Measurements from ENCODE around the gene MEMO1.
"Not testable (repeated sequence)": the region's sequence is repeated elsewhere in the genome, so short reads cannot be mapped to it uniquely, and the experiment has no call there.

The MEMO1 gene

DNA sequence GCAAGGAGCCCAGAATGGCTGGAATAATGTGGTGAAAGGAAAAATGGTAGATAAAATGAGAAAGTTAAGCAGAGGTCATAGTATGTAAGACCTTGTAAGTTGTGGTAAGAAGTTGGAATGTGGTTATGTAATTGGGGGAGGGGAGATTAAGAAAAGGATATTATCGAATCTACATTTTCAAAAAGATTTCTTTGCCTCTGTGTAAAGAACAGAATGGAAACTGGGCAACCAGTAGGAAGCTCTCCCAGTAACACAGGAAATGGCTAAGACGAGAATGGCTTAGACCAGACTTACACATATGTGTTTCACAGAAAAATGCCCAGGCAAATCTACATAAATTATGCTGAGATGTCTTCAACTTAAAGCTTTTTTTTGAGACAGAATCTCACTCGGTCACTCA is 13.2 kb downstream of the MEMO1 start:
- DNase-seq = no peak

DNA sequence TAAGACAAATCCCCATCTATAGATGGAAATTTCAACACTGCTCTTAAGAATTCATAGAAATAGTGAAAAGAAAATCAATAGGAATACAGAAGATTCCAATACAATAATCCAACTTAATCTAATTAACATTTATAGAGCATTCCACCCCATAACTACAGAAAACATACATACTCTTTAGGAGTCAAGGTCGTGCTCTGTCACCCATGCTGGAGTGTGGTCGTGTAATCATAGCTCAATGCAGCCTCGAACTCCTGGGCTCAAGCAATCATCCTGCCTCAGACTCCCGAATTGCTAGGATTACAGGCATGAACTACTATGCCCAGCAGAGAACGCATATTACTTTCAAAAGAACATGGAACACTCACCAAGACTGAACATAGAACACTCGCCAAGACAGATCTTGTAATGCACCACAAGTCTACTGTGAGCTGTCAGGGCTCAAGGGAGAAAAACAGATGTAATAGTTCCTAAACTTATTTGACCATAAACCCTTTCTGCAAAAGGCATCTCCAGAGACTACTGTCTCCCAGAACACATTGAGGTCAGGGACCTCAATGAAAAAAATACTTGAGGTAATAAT is 14.1 kb downstream of the MEMO1 start:
- DNase-seq = no peak

DNA sequence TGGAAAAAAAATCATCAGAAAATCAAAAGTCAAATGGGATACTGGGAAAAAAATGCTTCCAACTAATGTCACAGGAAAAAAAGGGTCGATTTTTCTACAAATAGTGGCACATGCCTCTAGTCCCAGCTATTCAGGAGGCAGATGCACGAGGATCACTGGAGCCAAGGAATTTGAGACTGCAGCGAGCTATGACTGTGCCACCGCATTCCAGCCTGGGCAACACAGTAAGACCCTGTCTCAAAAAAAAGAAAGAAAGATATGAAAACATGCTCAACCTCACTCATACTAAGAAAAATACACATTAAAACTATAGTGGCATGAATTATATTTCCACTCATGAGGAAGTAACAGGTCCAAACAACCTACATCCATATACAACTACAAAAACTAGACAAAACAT is 17.9 kb downstream of the MEMO1 start:
- no peak for DNase-seq

DNA sequence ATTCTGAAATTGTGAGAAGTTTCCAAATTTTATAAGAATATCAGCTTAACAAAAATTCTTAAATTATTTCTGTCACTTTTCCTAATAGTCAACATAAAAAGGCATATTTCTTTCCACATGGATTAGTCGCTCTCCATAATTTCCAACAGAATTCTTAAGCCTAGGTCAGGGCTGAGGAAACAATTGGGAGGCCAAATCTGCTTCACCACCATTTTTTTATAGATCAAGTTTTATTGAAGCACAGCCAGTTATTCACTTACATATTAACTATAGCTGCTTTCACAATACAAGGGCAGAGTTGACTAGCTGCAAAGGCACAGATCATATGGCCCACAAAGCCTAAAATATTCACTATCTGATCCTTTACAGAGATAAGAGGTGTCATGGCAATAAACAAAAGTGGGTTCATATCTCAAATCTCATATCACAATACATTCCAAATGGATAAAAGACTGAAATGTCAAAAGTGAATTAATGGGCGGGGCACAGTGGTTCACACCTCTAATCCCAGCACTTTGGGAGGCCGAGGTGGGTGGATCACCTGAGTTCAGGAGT is 18.7 kb downstream of the MEMO1 start:
- no peak for DNase-seq

DNA sequence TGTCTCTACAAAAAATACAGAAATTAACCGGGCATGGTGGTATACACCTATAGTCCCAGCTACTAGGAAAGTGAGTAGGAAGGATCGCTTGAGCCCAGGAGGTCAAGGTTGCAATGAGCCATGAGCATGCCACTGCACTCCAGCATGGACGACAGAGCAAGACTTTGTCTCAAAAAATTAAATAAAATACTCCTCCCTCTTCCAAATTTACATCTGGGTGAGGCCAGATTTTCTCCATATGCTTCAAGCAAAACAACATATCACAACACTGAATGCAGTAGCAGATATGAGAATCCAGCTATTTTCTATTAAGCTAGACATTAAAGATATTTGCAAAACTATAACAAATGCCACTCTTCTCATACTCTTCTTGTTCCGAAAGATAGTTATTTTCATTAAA is 20.9 kb downstream of the MEMO1 start:
- DNase-seq = no peak

DNA sequence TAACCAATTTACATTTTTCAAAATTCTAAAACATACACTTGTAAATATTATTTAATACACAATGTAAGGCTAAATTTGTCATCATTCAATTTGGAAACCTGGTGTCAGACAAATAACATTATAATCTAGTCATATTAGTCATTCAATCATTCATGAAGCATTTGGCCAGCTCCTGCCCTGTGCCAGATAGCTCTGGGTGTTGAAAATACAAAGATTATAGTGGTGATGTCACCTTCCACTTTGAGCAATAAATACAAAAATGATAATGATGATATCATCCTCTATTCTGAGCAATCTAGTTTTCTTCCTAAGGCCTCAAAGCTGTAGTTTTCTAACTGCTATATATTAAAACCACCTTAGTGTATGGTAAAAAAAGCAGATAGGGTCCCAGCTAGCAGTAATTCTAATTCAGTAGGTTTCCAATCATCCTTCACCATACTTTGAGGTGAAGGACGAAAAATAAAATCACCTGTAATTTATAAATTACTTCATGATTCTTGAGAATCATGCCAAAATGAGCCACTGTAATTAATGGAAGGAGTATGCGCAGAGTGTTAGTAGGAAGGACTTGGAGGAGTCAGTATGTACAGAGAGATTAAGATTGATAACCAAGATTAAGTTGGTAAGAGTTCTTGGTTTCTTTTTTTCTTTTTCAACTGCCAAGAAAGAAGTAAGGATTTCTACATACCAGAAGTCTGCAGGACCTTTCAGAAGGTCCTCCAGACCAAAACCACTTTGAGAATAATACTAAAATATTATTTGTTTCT is 23.2 kb downstream of the MEMO1 start:
- DNase-seq = no peak

DNA sequence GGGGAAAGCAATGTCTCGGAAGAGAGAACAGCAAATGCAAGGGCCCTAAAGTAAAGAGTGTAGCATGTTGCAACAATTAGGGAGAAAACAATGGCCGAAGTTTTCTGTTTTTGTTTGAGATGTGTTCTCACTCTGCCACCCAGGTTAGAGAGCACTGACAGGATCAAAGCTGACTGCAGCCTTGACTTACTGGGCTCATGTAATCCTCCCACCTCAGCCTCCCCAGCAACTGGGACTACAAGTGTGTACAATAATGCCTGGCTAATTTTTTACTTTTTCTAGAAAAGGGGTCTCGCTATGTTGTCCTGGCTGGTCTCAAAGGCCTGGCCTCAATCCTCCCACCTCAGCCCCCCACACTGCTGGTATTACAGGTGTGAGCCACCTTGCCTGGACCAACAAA is 23.9 kb downstream of the MEMO1 start:
- DNase-seq = no peak

DNA sequence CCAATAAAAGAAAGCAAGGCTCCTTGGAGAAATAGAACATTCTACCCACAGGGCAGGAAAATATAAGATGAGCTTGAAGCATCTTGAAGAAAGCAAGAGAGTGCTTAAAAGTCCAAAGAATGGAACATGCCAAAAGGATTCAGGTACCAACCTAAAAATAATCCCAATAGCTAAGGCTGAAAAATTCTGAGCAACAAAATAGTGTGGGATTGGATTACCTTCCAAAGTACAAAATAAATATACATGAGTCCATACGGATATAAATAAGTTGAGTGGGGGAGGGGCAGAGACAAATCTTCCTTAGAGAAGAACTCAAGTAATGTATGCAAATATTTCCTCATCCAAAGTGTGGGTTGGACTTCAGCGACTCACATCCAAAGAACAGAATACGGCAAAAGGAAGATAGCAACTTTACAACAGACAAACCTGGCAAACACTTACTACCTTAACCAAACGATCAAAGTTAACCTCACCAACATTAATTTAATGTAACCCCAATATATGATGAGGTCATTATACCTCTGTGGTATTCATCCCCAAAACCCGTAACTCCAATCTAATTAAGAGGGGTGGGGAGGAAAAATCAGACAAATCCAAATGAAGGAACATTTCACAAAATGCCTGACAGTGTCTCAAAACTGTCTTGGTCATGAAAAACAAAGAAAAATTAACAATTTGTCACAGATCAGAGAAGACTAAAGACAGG is 26.9 kb downstream of the MEMO1 start:
- no peak for DNase-seq

DNA sequence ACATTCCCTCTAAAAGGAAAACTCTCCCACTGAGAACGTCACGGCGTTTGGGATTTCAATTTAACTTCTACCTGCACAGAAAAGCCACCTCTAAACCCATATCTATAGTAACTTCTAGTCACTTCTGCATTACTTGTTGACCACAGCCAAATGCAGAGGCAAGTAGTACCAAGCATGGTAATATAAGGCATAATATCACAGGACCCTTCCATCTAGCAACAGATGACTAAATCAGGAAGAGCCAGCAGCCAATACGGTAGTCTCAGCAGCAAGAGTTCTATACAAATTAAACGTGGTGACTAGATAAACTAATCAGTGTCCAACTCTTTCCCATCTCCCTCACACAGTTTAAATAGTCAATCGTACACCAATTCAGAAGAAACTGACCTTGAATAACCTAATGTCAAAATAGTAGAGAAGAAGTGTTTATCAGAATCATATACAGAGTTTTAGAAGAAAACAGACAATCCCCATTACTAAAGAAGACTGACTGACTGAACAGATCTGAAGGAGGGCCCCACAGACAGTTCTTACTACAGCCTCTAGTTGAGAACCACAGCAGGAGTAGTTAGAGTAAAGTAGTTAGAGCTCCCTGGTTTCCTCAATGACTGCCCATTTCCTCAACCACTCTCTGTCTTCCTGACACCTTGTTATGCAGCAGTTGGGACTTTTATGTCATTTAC is 30.0 kb downstream of the MEMO1 start:
- DNase-seq = no peak

DNA sequence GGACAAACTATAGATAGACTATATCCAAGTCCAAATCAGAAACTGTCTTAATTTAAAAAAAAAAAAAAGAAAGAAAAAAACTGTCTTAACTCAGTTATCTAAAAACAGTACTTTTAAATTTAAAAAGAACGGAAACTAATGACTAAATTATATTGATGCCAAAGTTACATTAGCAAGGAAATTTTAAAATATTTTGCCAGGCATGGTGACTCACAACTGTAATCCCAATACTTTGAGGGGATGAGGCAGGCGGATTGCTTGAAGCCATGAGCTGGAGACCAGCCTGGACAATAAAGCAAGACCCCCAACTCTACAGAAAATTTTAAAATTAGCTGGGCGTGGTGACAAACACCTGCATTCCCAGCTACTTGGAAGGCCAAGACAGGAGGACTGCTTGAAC is 30.9 kb downstream of the MEMO1 start:
- DNase-seq = no peak

DNA sequence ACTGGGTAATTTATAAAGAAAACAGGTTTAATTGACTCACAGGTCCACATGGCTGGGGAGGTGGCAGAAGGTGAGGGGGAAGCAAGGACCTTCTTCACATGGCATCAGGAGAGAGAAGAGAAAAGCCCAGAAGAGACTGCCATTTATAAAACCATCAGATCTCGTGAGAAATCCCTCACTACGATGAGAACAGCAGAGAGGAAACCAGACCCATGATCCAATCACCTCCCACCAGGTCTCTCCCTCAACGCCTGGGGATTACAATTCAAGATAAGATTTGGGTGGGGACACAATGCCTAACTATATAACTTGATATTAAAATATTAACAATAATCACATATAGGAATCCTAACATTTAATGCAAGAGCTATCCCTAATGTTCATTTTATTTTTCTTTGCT is 31.8 kb downstream of the MEMO1 start:
- no peak for DNase-seq

DNA sequence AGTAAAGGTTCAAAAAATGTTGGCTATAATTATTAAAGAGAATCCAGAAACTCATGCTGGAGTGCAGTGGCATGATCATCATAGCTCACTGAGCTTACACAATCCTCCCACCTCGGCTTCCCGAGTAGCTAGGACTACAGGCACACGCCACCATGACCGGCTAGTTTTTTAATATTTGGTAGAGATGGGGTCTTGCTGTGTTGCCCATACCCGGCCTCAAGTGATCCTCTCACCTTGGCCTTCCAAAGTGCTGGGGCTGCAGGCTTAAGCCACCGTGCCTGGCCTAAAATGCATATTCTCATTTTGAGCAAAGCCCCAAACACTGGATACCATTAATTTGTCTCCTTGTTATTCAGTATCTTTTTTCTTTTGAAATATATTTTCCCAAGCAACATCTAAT is 32.4 kb downstream of the MEMO1 start:
- DNase-seq = no peak

DNA sequence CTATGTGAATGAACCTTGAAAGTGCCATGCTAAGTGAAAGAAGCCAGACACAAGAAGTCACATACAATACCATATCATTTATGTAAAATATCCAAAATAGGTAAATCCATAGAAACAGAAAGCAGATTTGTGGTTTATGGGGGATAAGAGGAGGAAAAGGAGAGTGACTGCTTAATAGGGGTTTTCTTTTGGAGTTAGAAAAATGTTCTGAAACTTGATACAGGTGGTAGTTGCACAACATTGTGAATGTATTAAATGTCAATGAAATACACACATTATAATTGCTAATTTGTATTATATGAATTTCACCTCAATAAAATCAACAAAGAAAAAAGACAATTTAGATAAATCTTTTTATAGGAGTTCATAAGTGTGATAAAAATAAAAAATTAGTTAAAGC is 37.1 kb downstream of the MEMO1 start:
- DNase-seq = no peak

DNA sequence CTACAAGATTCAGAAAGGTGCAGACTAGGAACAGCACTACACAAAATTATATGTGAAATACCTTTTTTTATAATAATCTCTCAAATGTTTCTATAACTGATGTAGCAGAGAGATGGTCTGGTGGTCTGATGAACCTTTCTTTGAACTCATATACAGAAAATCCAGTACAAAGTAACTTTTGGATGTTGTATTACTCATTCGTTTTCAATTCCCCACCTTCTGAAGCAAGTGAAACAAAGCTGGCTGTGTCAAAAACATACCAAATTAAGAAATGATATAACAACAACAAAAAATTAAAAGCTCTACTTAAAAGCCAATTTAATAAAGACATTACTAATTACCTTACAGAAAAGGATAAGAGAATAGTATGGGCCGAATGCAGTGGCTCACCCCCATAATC is 38.7 kb downstream of the MEMO1 start:
- no peak for DNase-seq

DNA sequence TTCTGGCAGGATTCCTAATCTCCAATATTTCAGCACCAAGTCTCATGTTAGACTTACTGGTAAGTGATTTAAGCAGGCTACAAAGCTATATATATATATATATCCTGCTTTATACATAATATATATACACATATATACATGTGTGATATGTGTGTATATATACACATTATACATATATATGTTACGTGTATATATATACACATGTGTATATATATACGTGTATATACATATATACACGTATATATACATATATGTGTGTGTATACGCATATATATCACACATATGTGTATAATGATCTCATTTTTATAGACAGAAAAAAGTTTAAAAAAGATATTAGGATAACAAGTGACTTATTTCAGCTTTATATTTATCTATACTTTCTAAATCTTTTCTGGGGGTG is 41.6 kb downstream of the MEMO1 start:
- no peak for DNase-seq

DNA sequence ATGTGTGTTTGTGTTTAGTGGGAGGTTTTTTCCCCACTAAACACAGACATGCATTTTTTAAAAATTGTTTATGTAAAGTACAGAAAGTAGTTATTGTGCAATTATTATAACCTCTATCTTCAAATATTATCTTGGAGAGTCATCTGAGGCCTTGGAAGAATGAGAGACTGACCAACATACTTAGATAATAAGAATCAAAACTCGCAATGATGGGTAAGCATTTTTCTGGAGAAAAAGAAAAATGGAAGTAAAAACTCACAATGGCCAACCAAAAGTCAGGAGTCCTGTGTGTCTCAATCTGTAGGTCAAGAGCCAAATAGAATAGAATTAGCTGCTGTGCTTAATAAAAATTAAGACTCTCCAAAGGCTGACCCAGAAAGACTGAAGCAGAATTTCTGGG is 43.0 kb downstream of the MEMO1 start:
- no peak for DNase-seq

DNA sequence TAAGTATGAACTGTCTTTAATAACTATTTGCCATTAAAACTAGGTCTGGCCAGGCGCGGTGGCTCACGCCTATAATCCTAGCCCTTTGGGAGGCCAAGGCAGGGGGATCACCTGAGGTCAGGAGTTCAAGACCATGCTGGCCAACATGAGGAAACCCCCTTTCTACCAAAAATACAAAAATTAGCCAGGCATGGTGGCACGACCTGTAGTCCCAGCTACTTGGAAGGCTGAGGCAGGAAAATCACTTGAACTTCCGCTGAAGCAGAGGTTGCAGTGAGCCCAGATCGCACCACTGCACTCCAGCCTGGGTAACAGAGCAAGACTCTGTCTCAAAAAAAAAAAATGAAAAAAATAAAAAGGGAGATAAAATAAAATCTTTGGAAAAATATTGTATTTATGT is 44.4 kb downstream of the MEMO1 start:
- DNase-seq = not testable (repeated sequence)

DNA sequence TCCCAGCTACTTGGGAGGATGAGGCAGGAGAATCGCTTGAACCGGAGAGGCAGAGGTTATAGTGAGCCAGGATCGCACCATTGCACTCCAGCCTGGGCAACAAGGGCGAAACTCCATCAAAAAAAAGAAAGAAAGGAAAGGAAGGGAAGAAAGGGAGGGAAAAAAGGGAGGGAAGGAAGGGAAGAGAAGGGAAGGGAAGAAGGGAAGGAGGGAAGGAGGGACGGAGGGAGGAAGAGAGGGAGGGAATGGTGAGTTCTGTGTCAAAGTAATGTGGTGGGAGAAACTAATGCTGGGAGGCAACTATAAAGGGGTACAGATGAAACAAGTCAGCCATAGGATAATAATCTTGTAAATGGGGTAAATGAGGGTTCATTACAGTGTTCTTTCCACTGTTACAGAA is 45.7 kb downstream of the MEMO1 start:
- no peak for DNase-seq

DNA sequence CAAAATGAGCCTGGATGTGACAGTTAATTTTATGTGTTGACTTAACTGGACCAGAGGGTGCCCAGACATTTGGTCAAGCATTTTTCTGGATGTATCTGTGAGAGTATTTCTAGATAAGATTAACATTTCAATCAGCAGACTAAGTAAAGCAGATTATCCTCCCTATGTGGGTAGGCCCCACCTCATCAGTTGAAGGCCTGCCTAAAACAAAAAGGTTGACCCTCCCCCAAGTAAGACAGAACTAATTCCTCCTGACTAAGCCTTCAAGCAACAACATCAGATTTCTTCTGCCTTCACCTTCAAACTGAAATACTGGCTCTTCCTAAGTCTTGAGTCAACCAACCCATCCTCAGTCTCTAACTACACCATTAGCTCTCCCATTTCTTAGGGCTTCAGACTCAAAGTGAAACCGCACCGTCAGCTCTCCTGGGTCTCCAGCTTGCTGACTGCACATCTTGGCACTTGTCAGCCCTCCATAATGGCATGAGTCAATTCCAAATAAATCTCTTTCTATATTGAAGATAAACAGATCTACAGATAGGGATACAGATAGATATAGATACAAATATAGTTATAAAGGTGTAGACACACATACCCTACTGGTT is 47.9 kb downstream of the MEMO1 start:
- no peak for DNase-seq

DNA sequence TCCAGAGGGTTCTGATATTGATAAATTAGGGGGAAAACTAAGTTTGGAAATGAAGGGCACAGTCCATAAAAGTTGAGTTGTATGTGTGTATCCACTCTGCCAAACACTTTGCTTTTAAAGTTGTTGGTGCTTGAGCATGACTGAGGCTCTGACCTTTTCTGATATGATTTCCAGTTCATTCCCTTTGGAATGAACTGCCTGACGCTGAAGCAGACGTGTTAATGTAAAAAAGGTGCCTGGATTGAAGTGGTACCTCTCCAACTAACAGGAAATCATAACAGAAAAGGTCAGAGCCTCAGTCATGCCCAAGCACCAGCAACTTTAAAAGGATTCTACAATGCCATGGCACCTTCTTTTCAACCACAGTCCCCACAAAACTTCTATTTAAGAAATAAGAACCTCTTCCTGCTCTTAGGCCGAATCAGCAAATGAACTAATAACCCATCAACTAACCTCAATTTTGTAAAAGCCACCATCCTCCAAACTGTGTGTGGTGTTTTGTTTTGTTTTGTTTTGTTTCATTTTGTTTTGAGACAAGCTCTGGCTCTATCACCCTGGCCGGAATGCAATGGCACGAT is 52.6 kb downstream of the MEMO1 start:
- no peak for DNase-seq

DNA sequence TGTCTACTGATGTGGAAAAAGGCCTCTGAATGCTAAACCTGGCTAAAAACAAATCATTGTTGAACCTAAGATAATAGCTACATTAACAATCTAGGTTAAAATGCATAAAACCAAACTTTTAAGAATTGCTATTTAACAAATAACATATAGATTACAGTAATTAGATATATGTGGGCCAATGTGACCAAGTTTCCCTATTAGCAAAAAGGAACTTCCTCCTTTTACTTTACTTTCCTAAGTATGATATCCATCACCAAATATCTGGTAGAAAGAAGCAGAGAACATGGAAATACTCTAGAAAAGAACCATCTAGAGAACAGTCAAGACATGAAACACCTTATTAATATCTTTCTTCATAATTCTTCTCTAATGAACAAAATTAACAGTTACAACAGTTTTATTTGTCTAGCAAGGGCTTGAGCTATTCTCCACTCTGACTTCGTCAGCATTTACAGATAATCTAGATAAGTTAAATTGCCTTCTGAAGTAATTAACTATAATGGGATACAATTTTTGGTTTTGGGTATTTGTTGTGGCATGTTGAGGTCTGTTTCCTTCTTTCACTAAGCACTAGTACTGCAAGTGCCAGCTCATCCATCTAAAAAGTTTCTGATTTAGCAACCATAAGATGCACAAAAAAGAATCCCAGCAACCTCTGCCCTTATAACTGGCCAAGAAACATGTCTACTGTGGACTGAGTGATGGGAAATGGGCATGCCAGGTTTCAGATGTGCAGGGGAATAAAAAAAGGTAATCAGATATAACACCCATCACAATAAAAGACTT is 53.3 kb downstream of the MEMO1 start:
- no peak for DNase-seq

DNA sequence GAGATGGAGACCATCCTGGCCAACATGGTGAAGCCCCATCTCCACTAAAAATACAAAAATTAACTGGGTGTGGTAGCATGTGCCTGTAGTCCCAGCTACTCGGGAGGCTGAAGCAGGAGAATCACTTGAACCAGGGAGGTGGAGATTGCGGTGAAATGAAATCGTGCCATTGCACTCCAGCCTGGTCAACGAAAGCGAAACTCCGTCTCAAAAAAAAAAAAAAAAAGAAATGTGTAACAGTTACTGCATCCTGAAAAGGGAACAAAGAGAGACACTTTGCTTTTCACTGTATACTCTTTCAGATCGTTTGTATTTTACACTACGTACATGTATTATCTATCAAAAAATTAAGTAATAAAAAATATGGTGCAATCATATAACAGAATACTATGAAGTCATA is 53.9 kb downstream of the MEMO1 start:
- DNase-seq = not testable (repeated sequence)

Measured in DMS79 treated with DMSO at 0.1 percent for 48 hours (cell line).